Left forelimb (tissue), 1 donor: ENCODE measurements around the gene AIMP1.
"Not testable (repeated sequence)": the region's sequence is repeated elsewhere in the genome, so short reads cannot be mapped to it uniquely, and the experiment has no call there.

Experiments
- DNase-seq: peaks from one replicate; pipeline ENCODE4 v3.0.0-alpha.2; 2018; ENCODE audit warnings: low spot score

Gene AIMP1

DNA sequence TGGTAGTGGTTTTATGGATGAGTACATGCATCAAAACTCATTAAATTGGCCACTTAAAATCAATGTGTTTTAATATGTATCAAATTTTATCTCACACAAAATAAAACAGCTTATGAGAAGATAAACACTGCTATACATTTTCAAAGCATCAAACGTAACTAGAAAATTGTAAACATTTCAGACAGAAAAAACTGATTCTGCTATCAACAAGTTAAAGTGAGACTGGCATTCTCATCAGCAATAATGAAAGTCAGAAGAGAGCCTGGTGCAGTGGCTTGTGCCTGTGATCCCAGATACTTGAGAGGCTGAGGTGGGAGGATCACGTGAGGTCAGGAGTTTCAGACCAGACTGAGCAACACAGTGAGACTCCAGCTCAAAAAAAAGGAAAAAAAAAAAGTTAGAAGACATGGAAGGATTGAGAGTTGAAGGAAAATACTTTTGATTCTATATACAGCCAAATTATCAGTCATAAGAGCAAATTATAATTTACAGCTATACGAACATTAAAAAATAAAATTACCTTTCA lies 3.3 kb upstream of the AIMP1 start:
- DNase-seq = no peak

- DNase-seq = no peak
Measured at GRCh38 chr4:106314960-106315359, 1.4 kb upstream of the AIMP1 start.

- no peak for DNase-seq
Measured at GRCh38 chr4:106315476-106315967, 828 bp upstream of the AIMP1 start.

DNA sequence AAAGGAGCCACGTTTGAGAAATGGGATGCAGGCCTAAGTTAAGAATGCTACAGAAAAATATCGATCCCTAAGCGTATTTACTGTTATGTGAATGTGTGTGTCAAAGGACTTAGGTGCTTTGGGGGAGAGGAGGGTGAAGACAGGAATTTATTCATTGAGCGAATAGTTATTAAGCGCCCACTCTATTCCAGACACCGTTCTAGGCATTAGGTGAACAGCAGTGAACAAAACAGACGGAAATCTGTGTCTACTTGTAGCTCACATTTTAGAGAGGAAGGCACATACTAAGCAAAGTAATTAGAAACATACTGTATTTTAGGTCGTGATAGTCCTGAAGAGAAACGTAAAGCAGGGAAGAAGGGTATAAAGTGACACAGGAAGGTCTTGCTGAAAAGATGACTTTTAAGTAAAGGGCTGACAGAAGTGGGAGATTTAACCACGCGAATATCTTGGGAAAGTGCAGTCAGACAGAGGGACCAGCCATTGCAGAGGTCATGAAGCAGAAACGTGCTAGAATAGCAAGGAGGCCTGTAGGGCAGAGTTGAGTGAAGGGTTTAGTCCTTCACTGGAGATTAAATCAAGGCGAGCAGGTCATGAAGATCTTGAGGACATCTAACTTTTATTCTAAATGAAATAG lies 541 bp downstream of the AIMP1 start:
- no peak for DNase-seq

DNA sequence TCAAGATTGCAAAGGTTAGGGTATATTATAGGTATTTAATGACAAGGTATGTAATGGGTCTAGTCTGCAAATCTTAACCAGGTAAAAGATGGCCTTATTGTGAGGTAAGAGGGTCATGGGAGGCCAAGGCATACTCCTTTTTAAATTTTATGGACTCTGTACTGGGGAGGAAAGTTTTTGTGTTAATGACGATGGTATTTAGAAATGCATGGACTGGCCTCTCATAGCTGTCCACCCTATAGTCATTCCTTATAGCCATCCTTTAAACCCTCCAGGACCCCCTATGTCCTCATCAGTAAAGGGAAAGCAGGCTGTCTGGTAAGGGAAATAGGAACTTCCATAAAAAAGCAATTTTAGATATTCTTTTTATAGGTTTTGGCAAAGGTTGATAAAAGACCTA lies 1.5 kb downstream of the AIMP1 start:
- no peak for DNase-seq

- no peak for DNase-seq
Measured at GRCh38 chr4:106318511-106318910, 2.2 kb downstream of the AIMP1 start.

GRCh38 chr4:106320235-106320634 lies 3.9 kb downstream of the AIMP1 start:
- DNase-seq = no peak

- not testable (repeated sequence) for DNase-seq
Measured at GRCh38 chr4:106321168-106321567, 4.8 kb downstream of the AIMP1 start.

GRCh38 chr4:106321814-106322213 lies 5.5 kb downstream of the AIMP1 start:
- not testable (repeated sequence) for DNase-seq

GRCh38 chr4:106323119-106323518 lies 6.8 kb downstream of the AIMP1 start:
- no peak for DNase-seq

GRCh38 chr4:106325800-106326199 lies 9.4 kb downstream of the AIMP1 start:
- no peak for DNase-seq

- no peak for DNase-seq
Measured at GRCh38 chr4:106329041-106329618, 12.8 kb downstream of the AIMP1 start.

DNA sequence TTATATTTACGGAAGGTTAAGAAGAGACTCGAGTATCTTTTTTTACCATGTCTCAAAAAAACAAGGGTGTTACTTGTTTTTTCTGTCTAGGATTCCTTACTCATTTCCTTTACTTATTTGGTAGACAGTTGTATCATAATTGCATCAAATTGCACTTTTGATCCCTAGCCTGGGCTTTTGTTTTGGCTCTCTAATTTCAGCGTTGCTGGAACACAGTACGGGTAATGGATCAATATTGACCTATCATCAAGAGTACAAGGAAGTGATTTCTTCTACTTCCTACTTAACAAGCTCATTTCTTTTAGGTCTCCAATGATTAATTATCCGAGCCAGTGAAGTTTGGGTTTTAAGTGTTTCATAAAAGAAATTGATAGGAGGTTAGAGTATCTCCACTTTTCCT lies 16.8 kb downstream of the AIMP1 start:
- DNase-seq = no peak

DNA sequence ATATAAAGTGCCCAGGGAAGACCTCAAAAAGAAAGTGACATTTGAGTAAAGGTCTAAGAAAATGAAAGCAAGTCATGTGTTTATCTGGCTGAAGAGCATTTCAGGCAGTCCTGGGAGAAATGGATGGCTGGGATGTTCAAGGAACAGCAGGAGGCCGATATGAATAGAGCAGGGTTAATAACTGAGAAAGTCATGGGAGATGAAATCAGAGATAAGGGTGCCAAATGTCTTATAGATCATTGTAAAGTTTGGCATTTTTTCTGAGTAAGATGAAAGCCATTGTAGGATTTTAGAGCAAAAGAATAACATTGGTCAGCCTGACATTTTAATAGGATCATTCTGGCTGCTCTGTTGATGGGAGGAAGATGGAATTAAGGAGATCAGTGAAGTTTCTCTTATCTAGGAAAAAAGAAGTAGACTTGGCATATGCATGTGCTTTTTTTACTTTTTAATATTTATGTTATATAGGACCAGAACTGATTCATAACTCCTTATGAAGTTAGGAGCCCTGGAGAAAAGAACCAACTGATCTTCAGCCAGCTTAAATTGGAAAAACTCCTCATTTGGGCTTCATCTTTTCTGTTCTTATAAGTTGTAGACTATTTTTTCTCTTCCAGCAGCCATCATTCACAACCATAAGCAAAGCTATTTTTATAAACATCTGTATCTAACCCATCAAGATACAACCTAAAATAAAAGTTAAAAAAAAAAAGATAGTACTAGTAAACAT lies 18.6 kb downstream of the AIMP1 start:
- no peak for DNase-seq

DNA sequence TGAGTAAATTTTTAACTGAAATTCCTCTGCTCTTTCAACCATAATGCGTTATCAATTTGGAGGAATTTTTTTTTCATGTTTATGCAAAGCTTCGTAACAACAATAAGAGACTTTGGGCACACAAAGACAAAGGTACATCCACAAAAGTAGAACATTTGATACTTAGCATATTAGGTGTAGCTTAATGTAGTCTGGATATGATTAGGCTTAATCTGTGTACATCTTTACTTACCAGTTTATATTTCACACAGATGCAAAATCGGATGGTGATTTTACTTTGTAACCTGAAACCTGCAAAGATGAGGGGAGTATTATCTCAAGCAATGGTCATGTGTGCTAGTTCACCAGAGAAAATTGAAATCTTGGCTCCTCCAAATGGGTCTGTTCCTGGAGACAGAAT lies 20.3 kb downstream of the AIMP1 start:
- DNase-seq = no peak

- no peak for DNase-seq
Measured at GRCh38 chr4:106337916-106338315, 21.6 kb downstream of the AIMP1 start.

DNA sequence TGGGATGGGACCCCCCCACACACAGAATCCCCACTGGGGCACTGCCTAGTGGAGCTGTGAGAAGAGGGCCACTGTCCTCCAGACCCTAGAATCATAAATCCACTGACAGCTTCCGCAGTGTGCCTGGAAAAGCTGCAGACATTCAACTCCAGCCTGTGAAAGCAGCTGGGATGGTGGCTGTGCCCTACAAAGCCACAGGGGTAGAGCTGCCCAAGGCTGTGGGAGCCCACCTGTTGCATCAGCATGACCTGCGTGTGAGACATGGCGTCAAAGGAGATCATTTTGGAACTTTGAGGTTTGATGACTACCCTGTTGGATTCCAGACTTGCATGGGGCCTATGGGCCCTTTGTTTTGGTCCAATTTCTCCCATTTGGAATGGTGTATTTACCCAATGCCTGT lies 22.3 kb downstream of the AIMP1 start:
- no peak for DNase-seq

DNA sequence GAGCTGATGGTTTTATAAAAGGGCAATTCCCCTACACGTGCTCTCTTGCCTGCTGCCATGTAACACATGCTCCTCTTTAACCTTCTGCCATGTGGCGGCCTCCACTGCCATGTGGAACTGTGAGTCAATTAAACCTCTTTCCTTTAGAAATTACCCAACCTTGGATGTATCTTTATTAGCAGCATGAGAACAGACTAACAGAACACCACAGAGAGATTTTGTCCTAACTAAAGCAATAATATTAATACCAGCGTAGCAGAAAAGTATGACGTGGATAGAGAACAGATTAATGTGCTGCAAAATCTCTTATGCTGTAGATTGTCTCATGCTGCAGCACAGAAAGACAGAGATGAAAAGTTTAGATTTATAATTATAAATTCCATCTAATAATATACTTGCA lies 23.1 kb downstream of the AIMP1 start:
- no peak for DNase-seq

DNA sequence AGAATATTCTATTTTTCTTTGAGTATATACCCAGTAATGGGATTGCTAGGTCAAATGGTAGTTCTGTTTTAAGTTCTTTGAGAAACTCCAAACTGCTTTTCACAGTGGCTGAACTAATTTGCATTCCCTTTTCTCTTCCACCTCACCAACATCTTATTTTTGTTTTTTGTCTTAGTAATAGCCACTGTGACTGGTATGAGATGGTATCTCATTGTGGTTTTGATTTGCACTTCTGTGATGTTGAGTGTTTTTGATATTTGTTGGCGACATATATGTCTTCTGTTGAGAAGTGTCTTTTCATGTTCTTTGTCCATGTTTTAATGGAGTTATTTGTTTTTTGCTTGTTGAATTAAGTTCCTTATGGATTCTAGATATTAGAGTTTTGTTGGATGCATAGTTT lies 24.4 kb downstream of the AIMP1 start:
- no peak for DNase-seq

DNA sequence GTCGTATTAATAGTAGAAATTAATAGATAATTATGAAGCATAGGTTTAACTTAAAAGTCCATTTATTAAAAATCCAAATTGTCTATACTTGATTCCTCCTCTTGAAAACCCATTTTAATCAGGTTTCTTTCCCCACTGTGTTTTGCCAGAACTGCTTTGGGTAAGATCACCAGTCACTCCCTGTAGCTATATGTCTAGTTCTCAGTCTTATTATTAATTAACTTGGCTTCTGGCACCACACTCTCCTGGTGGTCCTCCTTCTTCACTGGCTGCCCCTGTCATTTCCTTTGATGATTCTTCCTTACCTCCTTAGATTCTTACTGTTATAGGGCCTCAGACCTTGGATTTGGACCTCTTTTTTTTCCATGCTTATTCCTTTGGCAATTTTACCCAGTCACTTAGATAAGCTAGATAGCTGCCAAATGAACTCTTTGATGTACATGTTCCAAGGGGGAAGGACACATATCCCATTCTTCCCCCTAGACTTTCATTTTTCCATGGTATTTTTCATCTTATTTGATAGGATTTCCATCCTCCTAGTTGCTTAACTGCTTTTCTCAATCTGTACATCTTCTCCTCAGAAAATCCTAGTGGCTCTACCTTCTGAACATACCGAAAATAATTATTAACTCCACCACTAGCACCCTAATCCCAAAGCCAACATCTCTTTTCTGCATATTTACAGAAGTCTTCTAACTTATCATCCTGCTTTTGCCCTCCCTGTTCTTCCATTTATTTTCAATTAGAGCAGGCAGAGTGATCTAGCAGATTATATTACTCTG lies 27.7 kb downstream of the AIMP1 start:
- no peak for DNase-seq

DNA sequence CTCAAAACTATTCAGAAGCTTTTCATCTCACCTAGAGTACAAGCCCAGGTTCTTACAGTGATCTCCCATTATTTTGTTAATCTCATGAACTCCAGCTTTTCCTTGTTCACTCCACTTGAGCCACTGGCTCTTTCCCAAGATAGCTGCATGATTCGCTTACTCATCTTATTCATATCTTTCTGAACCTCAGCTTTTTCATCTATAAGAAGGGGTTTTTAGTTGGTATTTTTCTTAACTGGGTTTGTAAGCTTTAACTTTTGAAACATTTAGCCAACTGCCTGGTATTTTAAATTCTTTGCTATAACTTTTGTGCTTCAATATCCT lies 28.3 kb downstream of the AIMP1 start:
- no peak for DNase-seq

- DNase-seq = no peak
Measured at GRCh38 chr4:106347167-106347566, 30.8 kb downstream of the AIMP1 start.

DNA sequence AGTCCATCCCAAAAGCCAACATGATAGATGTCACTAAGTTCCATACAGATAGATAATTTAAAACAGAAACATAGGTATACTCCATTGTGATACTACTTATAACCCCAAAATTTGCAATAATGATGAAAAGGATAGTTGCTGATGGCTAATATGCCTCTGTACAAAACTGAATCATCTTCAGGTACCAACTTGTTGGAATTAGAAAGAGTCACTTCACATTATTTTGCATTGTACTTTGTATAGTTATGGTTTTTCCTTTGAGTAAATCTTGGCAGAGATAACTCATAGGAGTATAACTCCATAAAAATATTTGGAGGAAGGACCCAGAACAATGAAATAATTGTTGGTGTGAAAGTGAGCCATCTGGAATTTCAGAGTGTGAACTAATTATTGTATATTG lies 34.7 kb downstream of the AIMP1 start:
- no peak for DNase-seq
